Activated naive CD4-positive, alpha-beta T cell treated with anti-CD3 and anti-CD28 coated beads, Interleukin-2, amount 50 U/mL, for 24 hours (primary cell): ENCODE measurements around the gene TTC24.

Experiments
- H3K27ac Mint-ChIP-seq: one replicate; pipeline ENCODE4 v1.8.0; 2021; ENCODE audit warnings: mild to moderate bottlenecking, mixed read lengths
- H3K27me3 Mint-ChIP-seq: one replicate; pipeline ENCODE4 v1.8.0; 2021; ENCODE audit warnings: mixed read lengths
- H3K36me3 Mint-ChIP-seq: one replicate; pipeline ENCODE4 v1.8.0; 2021; ENCODE audit warnings: mixed read lengths
- H3K4me1 Mint-ChIP-seq: one replicate; pipeline ENCODE4 v1.8.0; 2021; ENCODE audit warnings: mixed read lengths
- H3K4me3 Mint-ChIP-seq: one replicate; pipeline ENCODE4 v1.8.0; 2021; ENCODE audit warnings: mild to moderate bottlenecking, mixed read lengths
- H3K9me3 Mint-ChIP-seq: one replicate; pipeline ENCODE4 v1.8.0; 2021; ENCODE audit warnings: mixed read lengths

The TTC24 gene

DNA sequence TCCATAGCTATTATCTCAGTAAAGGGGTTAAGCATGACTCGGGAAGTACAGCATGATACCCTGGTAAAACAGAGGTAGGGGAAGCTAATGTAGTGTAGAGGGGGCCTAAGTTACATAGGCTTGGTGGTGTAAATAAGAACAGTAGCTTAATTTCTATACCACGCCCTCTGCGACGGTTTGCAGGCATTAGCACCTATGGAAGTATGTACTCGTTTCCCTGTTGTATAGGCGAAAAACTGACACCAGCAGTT lies 11.6 kb downstream of the TTC24 start:
- Mint-ChIP-seq H3K4me1 (peaks cover 28% of the 10 kb centered on the region), H3K9me3 (no peaks in the 10 kb centered on the region), H3K27me3 (no peaks in the 10 kb centered on the region), H3K27ac (peak overlapping the region; percentile 86), H3K36me3 (peaks cover 6% of the 10 kb centered on the region), H3K4me3 (peak overlapping the region; percentile 88)

DNA sequence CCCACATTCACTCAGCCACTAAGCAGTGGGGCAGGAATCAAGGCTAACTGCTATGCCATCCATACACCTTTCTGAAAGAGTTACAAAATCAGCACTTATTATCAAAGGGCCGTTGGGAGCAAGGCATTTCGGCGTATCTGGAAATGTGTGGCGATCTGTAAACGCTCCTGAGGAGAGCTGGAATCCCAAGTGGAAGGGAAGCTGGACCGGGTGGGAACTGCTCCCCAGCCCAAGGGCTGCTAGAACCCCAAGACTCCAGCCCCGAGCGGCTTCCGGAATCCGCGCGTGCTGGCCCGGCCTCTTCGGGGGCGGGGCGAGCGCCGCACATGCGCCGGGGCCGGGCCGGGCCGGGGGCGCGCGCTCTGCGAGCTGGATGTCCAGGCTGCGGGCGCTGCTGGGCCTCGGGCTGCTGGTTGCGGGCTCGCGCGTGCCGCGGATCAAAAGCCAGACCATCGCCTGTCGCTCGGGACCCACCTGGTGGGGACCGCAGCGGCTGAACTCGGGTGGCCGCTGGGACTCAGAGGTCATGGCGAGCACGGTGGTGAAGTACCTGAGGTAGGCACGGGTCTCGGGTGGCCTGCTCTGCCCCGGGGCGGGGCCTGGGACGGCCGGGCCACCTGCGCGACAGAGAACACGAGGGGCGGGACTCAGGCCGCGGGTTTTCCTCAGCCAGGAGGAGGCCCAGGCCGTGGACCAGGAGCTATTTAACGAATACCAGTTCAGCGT lies 12.1 kb downstream of the TTC24 start, which contains the start of gene NAXE:
Gene NAXE, plus strand, starts transcription at position 345 of the 726 bp plus-strand sequence. Its CDS starts 29 bp downstream, at position 374.
- peak within 1 kb of the TSS; percentile 86 for H3K27ac Mint-ChIP-seq
- H3K4me1 Mint-ChIP-seq, result peaks cover 28% of the 10 kb centered on the region
- peak within 1 kb of the TSS; percentile 88 for H3K4me3 Mint-ChIP-seq
- no peaks in the 10 kb centered on the region for H3K27me3 Mint-ChIP-seq
- peaks cover 6% of the 10 kb centered on the region for H3K36me3 Mint-ChIP-seq
- H3K9me3 Mint-ChIP-seq, result no peaks in the 10 kb centered on the region

GRCh38 chr1:156592158-156592909 lies 12.8 kb downstream of the TTC24 start:
- peak overlapping the region; percentile 88 for H3K4me3 Mint-ChIP-seq
- no peaks in the 10 kb centered on the region for H3K9me3 Mint-ChIP-seq
- peak overlapping the region; percentile 53 for H3K27ac Mint-ChIP-seq
- peaks cover 13% of the 10 kb centered on the region for H3K36me3 Mint-ChIP-seq
- H3K4me1 Mint-ChIP-seq, result peaks cover 35% of the 10 kb centered on the region
- no peaks in the 10 kb centered on the region for H3K27me3 Mint-ChIP-seq

DNA sequence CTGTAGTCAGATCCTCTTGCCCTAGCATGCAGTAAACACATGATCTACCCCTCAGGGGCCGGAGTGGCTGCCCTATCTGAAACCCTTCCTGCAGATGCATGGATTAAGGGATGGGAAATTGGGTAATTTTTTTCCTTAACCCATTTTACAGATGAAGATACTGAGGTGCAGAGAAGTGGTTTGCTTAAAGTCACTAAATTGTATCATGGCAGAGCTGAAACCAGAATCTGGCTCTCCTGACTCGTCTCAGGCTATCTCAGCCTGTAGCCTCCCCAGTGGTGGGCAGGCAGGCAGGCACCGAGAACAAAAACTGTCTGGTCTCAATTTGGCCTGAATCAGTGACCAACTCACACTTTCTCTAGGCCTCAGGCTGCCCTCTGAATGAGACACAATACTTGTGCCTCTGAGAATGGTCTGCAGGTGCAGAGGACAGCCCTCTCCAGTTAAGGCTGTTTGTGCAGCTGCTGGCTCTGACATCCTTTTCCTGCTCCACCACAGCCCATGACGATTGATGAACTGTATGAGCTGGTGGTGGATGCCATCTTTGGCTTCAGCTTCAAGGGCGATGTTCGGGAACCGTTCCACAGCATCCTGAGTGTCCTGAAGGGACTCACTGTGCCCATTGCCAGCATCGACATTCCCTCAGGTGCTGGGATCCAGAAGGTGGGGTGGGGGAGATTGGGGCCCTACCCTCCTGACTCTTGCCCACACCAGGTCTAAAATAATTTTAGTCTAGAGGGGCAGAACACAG lies 13.6 kb downstream of the TTC24 start:
- Mint-ChIP-seq H3K27me3 (no peaks in the 10 kb centered on the region), H3K9me3 (no peaks in the 10 kb centered on the region), H3K4me3 (peak overlapping the region; percentile 88), H3K36me3 (peaks cover 13% of the 10 kb centered on the region), H3K4me1 (peaks cover 36% of the 10 kb centered on the region), H3K27ac (peak overlapping the region; percentile 53)

DNA sequence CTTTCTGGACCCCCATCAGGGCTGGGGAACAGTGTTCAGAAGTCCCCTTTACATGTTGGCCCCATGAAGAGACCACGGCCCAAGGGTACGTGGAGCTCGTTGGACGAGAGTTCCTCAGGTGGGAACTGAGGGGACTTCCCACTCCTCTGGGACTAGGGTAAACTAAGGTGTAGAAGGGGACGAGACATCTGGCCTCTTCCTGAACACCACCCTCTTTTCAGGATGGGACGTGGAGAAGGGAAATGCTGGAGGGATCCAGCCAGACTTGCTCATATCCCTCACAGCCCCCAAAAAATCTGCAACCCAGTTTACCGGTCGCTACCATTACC lies 14.1 kb downstream of the TTC24 start:
- H3K4me3 Mint-ChIP-seq, result no peak overlapping the region
- H3K27me3 Mint-ChIP-seq, result no peaks in the 10 kb centered on the region
- H3K36me3 Mint-ChIP-seq, result peaks cover 16% of the 10 kb centered on the region
- H3K27ac Mint-ChIP-seq, result no peak overlapping the region
- H3K4me1 Mint-ChIP-seq, result peaks cover 40% of the 10 kb centered on the region
- no peaks in the 10 kb centered on the region for H3K9me3 Mint-ChIP-seq

DNA sequence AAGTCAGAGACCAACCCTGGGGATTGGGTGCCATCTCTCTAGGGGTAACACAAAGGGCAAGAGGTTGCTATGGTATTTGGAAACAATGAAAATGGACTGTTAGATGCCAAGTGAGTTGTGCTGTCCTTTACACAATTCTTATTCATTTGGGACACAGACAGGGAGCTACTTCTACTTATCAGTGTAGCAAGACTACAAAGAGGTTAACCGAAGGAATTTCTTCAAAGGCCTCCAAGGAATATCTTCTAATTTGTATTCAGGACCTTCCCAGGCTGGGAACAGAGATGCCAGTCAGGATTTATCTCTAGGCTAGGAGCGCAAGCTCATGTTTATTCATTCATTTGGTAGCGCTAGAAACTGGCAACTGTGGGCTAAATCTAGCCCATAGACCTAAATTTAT lies 14.7 kb downstream of the TTC24 start:
- Mint-ChIP-seq H3K27me3 (no peaks in the 10 kb centered on the region), H3K9me3 (no peaks in the 10 kb centered on the region), H3K36me3 (peaks cover 19% of the 10 kb centered on the region), H3K27ac (no peak overlapping the region), H3K4me1 (peaks cover 42% of the 10 kb centered on the region), H3K4me3 (no peak overlapping the region)

DNA sequence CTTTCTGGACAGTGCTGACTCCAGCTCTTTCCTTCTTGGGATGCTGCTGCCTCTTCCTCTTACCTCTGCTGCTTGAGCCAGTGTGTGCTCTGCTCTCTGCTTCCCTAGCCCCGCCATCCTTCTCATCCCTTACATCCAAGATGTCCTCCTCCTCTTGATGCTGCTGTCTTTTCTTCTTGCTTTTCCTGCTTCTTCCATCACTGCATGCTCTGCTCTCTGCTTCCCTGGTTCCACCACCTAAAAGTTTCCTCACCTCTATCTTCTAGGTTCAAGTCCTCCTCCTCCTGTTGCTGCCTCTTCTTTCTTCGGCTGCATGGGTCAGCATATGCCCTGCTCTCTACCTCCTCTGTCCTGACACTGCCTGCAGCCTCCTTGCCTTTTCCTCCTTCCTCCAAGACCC lies 15.5 kb downstream of the TTC24 start:
- H3K9me3 Mint-ChIP-seq, result no peaks in the 10 kb centered on the region
- H3K27me3 Mint-ChIP-seq, result no peaks in the 10 kb centered on the region
- peaks cover 23% of the 10 kb centered on the region for H3K36me3 Mint-ChIP-seq
- H3K4me3 Mint-ChIP-seq, result no peak overlapping the region
- peaks cover 47% of the 10 kb centered on the region for H3K4me1 Mint-ChIP-seq
- peak overlapping the region; percentile 86 for H3K27ac Mint-ChIP-seq

GRCh38 chr1:156596426-156596825 lies 16.9 kb downstream of the TTC24 start:
- Mint-ChIP-seq H3K4me1 (peaks cover 42% of the 10 kb centered on the region), H3K27ac (peak overlapping the region; percentile 84), H3K36me3 (peaks cover 28% of the 10 kb centered on the region), H3K4me3 (no peak overlapping the region), H3K9me3 (no peaks in the 10 kb centered on the region), H3K27me3 (no peaks in the 10 kb centered on the region)

GRCh38 chr1:156598125-156598524 lies 18.6 kb downstream of the TTC24 start:
- peak overlapping the region; percentile 73 for H3K27ac Mint-ChIP-seq
- H3K9me3 Mint-ChIP-seq, result no peaks in the 10 kb centered on the region
- H3K4me1 Mint-ChIP-seq, result peaks cover 50% of the 10 kb centered on the region
- no peak overlapping the region for H3K4me3 Mint-ChIP-seq
- peaks cover 28% of the 10 kb centered on the region for H3K36me3 Mint-ChIP-seq
- no peaks in the 10 kb centered on the region for H3K27me3 Mint-ChIP-seq

DNA sequence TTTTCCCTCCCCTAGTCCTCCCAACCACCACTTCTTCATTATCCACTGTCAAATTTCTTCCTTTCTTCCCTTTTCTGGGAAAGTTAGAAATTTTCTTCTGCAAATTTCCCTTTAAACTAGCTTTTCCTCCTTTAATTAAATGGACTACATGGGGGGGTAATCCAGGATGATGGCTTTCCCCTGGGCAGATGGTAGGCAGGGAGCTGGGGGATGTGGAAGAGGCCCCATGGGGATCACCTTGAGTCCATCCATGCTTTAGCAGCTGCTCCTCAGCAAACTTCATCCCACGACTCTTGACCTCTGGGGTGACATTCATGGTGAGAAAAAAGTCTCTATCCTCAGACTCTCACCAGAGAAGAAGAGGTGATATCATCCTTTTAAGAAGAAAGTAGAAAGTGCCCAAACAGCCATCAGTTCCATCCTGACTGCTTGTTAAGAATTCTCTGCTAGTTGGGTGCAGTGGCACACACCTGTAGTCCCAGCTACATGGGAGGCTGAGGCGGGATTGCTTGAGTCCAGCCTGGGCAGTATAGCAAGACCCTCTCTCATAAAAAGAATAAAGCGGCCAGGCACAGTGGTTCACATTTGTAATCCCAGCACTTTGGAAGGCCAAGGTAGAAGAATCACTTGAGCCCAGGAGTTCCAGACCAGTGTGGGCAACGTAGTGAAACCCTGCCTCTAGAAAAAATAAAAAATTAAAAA lies 19.4 kb downstream of the TTC24 start:
- H3K36me3 Mint-ChIP-seq, result peaks cover 28% of the 10 kb centered on the region
- H3K4me1 Mint-ChIP-seq, result peaks cover 49% of the 10 kb centered on the region
- no peaks in the 10 kb centered on the region for H3K9me3 Mint-ChIP-seq
- peak overlapping the region; percentile 73 for H3K27ac Mint-ChIP-seq
- no peaks in the 10 kb centered on the region for H3K27me3 Mint-ChIP-seq
- peak overlapping the region; percentile 95 for H3K4me3 Mint-ChIP-seq

- Mint-ChIP-seq H3K36me3 (peaks cover 28% of the 10 kb centered on the region), H3K9me3 (no peaks in the 10 kb centered on the region), H3K27ac (peak overlapping the region; percentile 99), H3K27me3 (no peaks in the 10 kb centered on the region), H3K4me1 (peaks cover 47% of the 10 kb centered on the region), H3K4me3 (peak overlapping the region; percentile 95)
Measured at GRCh38 chr1:156599811-156600210, 20.3 kb downstream of the TTC24 start.

- Mint-ChIP-seq H3K27ac (peak overlapping the region; percentile 99), H3K4me1 (peaks cover 39% of the 10 kb centered on the region)
Measured at GRCh38 chr1:156600733-156601121, 21.2 kb downstream of the TTC24 start.

GRCh38 chr1:156601122-156601830 lies 21.8 kb downstream of the TTC24 start, which contains the start of gene GPATCH4:
GPATCH4 (minus strand) TSS chr1:156601479.
- peak within 1 kb of the TSS; percentile 95 for H3K4me3 Mint-ChIP-seq
- H3K4me1 Mint-ChIP-seq, result peaks cover 39% of the 10 kb centered on the region
- no peaks in the 10 kb centered on the region for H3K9me3 Mint-ChIP-seq
- no peaks in the 10 kb centered on the region for H3K27me3 Mint-ChIP-seq
- peaks cover 21% of the 10 kb centered on the region for H3K36me3 Mint-ChIP-seq
- peak within 1 kb of the TSS; percentile 99 for H3K27ac Mint-ChIP-seq

More at GRCh38 chr1:156600733-156601121, 21.2 kb downstream of the TTC24 start:
- no peaks in the 10 kb centered on the region for H3K9me3 Mint-ChIP-seq
- peak overlapping the region; percentile 95 for H3K4me3 Mint-ChIP-seq
- H3K27me3 Mint-ChIP-seq, result no peaks in the 10 kb centered on the region
- peaks cover 21% of the 10 kb centered on the region for H3K36me3 Mint-ChIP-seq

- peaks cover 20% of the 10 kb centered on the region for H3K36me3 Mint-ChIP-seq
- no peaks in the 10 kb centered on the region for H3K9me3 Mint-ChIP-seq
- peak overlapping the region; percentile 95 for H3K4me3 Mint-ChIP-seq
- H3K27me3 Mint-ChIP-seq, result no peaks in the 10 kb centered on the region
- peak overlapping the region; percentile 99 for H3K27ac Mint-ChIP-seq
- H3K4me1 Mint-ChIP-seq, result peaks cover 36% of the 10 kb centered on the region
Measured at GRCh38 chr1:156601892-156602291, 22.4 kb downstream of the TTC24 start.

- peaks cover 32% of the 10 kb centered on the region for H3K4me1 Mint-ChIP-seq
- H3K4me3 Mint-ChIP-seq, result peak overlapping the region; percentile 60
- H3K9me3 Mint-ChIP-seq, result no peaks in the 10 kb centered on the region
- peaks cover 15% of the 10 kb centered on the region for H3K36me3 Mint-ChIP-seq
- H3K27ac Mint-ChIP-seq, result peak overlapping the region; percentile 23
- H3K27me3 Mint-ChIP-seq, result no peaks in the 10 kb centered on the region
Measured at GRCh38 chr1:156602557-156602993, 23.1 kb downstream of the TTC24 start.
